HepG2 (cell line): Measurements from ENCODE around the gene PLCB1. TPM values are rescaled to one million over a fixed set of nuclear protein-coding genes. Genes with fewer than 3 reads are reported as not detected.

Source experiments
- ATAC-seq: fragments of 200-7000 bp; cut with Tn5 transposase; 3 replicates; pipeline ENCODE4 v1.9.1; 2020; ENCODE audit warnings: mild to moderate bottlenecking, moderate library complexity
- BruUV-seq: library from RNA; stranded (reverse); fragments of 400-500 nt; replicated peaks from 2 replicates; lab custom pipeline; 2021; lab: Mats Ljungman, UMichigan
- CTCF ChIA-PET: fragments of 300-600 bp; formaldehyde crosslinking; extraction: SDS; loops from one replicate; lab custom pipeline; 2021; ENCODE audit warnings: low total read pairs, inconsistent platforms, low intra/inter-chr PET ratio; lab: Yijun Ruan, JAX
- POLR2A ChIA-PET: fragments of 350-600 bp; sonication (Branson Sonifier 250); formaldehyde crosslinking; loops from one replicate; lab custom pipeline; 2020; ENCODE audit warnings: antibody characterized with exemption, inconsistent platforms; lab: Yijun Ruan, JAX
- DNase-seq: peaks from one replicate; pipeline ENCODE4 v3.0.0-alpha.2; 2015; ENCODE audit warnings: low spot score
- FAIRE-seq: peaks from 3 replicates; lab custom pipeline; 2011; peaks lifted over from hg19 to GRCh38; lab: Jason Lieb, UNC
- H2AFZ ChIP-seq: one replicate; pipeline ENCODE4 v1.6.1; 2011; ENCODE audit warnings: low read length, inconsistent platforms
- H3K27ac ChIP-seq: fragments of 300-600 bp; 3 replicates; pipeline ENCODE4 v1.8.0; 2011; ENCODE audit warnings: mixed run types, mild to moderate bottlenecking, mixed read lengths, low read length, inconsistent platforms; ENCODE audit not compliant: insufficient read depth; ENCODE audit errors: extremely low read length
- H3K27me3 ChIP-seq, 2 experiments: fragments of 200-600 bp in 1 of 2; 2 replicates in 1 of 2; 3 replicates in 1 of 2; pipeline versions ENCODE4 v1.6.0 to v1.8.0; 2011; ENCODE audit warnings: low read length in 2 of 2, mild to moderate bottlenecking in 2 of 2, moderate library complexity in 2 of 2, inconsistent platforms in 1 of 2; ENCODE audit not compliant: insufficient read depth in 2 of 2, control insufficient read depth in 1 of 2
- H3K36me3 ChIP-seq, 2 experiments: fragments of 200-600 bp in 1 of 2; replicated peaks in 1 of 2; 2 replicates in 1 of 2; 3 replicates in 1 of 2; pipeline versions ENCODE4 v1.5.1 to v1.8.0; 2011; ENCODE audit warnings: low read length in 2 of 2, inconsistent platforms in 1 of 2; ENCODE audit not compliant: insufficient read depth in 2 of 2, control insufficient read depth in 1 of 2
- H3K4me1 ChIP-seq: 2 replicates; pipeline ENCODE4 v1.5.1; 2012; ENCODE audit warnings: low read length, inconsistent platforms; ENCODE audit not compliant: insufficient read depth
- H3K4me2 ChIP-seq: 2 replicates; pipeline ENCODE4 v1.6.0; 2011; ENCODE audit warnings: low read depth, low read length, inconsistent platforms
- H3K4me3 ChIP-seq, 3 experiments: fragments of 200-600 bp in 1 of 3; sonication (generic), shearing (Covaris generic) in 1 of 3; replicated peaks in 1 of 3; 2 replicates each; pipeline ENCODE4 v1.5.1; 2011 to 2016; ENCODE audit warnings: low read length in 3 of 3, inconsistent platforms in 2 of 3, low read depth in 2 of 3, mild to moderate bottlenecking in 2 of 3, control low read depth in 1 of 3, mixed read lengths in 1 of 3; ENCODE audit not compliant: insufficient read depth in 1 of 3
- H3K79me2 ChIP-seq: one replicate; pipeline ENCODE4 v1.6.1; 2011; ENCODE audit warnings: low read length, inconsistent platforms; ENCODE audit not compliant: insufficient read depth
- H3K9ac ChIP-seq: 2 replicates; pipeline ENCODE4 v1.6.0; 2011; ENCODE audit warnings: mild to moderate bottlenecking, low read depth, low read length, inconsistent platforms; ENCODE audit not compliant: insufficient read depth
- H3K9me3 ChIP-seq: 2 replicates; pipeline ENCODE4 v1.5.1; 2012; ENCODE audit warnings: mild to moderate bottlenecking, low read length
- H4K20me1 ChIP-seq: 2 replicates; pipeline ENCODE4 v1.6.0; 2011; ENCODE audit warnings: inconsistent platforms, mild to moderate bottlenecking, low read length, moderate library complexity; ENCODE audit not compliant: insufficient read depth
- ARNTL ChIP-seq: sonication (generic); formaldehyde crosslinking; IDR thresholded peaks from 2 replicates; pipeline ENCODE4 v1.4.0; 2020; ENCODE audit warnings: mild to moderate bottlenecking, missing genetic modification reagents
- CENPT ChIP-seq: sonication (generic); formaldehyde crosslinking; IDR thresholded peaks from 2 replicates; pipeline ENCODE4 v1.8.0; 2022; ENCODE audit warnings: low read depth, mild to moderate bottlenecking, moderate library complexity, missing genetic modification reagents
- CREM ChIP-seq, 2 experiments: sonication (generic) in 1 of 2; formaldehyde crosslinking in 1 of 2; IDR thresholded peaks; 2 replicates each; pipeline versions ENCODE4 v1.4.0 to v1.6.1; 2016 to 2020; ENCODE audit warnings: antibody characterized with exemption in 1 of 2, mild to moderate bottlenecking in 1 of 2, missing genetic modification reagents in 1 of 2
- ELF4 ChIP-seq: sonication (generic); formaldehyde crosslinking; IDR thresholded peaks from 2 replicates; pipeline ENCODE4 v1.5.0; 2020; ENCODE audit warnings: missing genetic modification reagents, mild to moderate bottlenecking, moderate library complexity, borderline replicate concordance
- EP300 ChIP-seq, 3 experiments: sonication (generic) in 1 of 3; formaldehyde crosslinking in 1 of 3; IDR thresholded peaks; 2 replicates each; pipeline versions ENCODE4 v1.5.1 to v1.6.1; 2011 to 2020; ENCODE audit warnings: low read depth in 2 of 3, low read length in 2 of 3, borderline replicate concordance in 1 of 3, improper control_type of control experiment in 1 of 3, mild to moderate bottlenecking in 1 of 3, missing genetic modification reagents in 1 of 3, moderate library complexity in 1 of 3
- FOSL2 ChIP-seq: sonication (generic); formaldehyde crosslinking; IDR thresholded peaks from 2 replicates; pipeline ENCODE4 v1.4.0; 2020; ENCODE audit warnings: missing genetic modification reagents
- GATAD2A ChIP-seq: IDR thresholded peaks from 2 replicates; pipeline ENCODE4 v1.6.1; 2016
- HNF4A ChIP-seq: sonication (generic); formaldehyde crosslinking; IDR thresholded peaks from 2 replicates; pipeline ENCODE4 v1.4.0; 2020; ENCODE audit warnings: missing genetic modification reagents
- IRF2 ChIP-seq: IDR thresholded peaks from 2 replicates; pipeline ENCODE4 v1.6.1; 2018; ENCODE audit warnings: missing genetic modification reagents, missing compliant biosample characterization
- JDP2 ChIP-seq: sonication (generic); formaldehyde crosslinking; IDR thresholded peaks from 2 replicates; pipeline ENCODE4 v1.8.1; 2022; ENCODE audit warnings: missing genetic modification reagents, borderline replicate concordance
- MTF1 ChIP-seq: sonication (generic); formaldehyde crosslinking; IDR thresholded peaks from 2 replicates; pipeline ENCODE4 v1.5.0; 2020; ENCODE audit warnings: missing genetic modification reagents
- NFIB ChIP-seq: sonication (generic); formaldehyde crosslinking; IDR thresholded peaks from 2 replicates; pipeline ENCODE4 v1.9.0; 2021; ENCODE audit warnings: missing genetic modification reagents, mild to moderate bottlenecking, borderline replicate concordance
- SALL1 ChIP-seq: sonication (generic); formaldehyde crosslinking; IDR thresholded peaks from 2 replicates; pipeline ENCODE4 v1.8.0; 2022; ENCODE audit warnings: mild to moderate bottlenecking, missing genetic modification reagents
- ZFP36 ChIP-seq: fragments of 150-350 bp; IDR thresholded peaks from 2 replicates; pipeline ENCODE4 v1.6.1; 2018; ENCODE audit warnings: borderline replicate concordance, low read length, low read depth; ENCODE audit not compliant: partially characterized antibody
- ZNF274 ChIP-seq: sonication (generic); formaldehyde crosslinking; IDR thresholded peaks from 2 replicates; pipeline ENCODE4 v1.5.1; 2020; ENCODE audit warnings: mild to moderate bottlenecking, missing genetic modification reagents
- ZNF33A ChIP-seq: sonication (generic); formaldehyde crosslinking; IDR thresholded peaks from 2 replicates; pipeline ENCODE4 v1.5.1; 2020; ENCODE audit warnings: missing genetic modification reagents, mild to moderate bottlenecking, moderate library complexity, borderline replicate concordance
- ZNF354B ChIP-seq: sonication (generic); formaldehyde crosslinking; IDR thresholded peaks from 2 replicates; pipeline ENCODE4 v1.8.0; 2022; ENCODE audit warnings: mild to moderate bottlenecking, missing genetic modification reagents
- WGBS: methylation state at CpG from one replicate; pipeline ENCODE4 v1.1.6; 2017; ENCODE audit warnings: low lambda C conversion rate; 5-methylcytosine and 5-hydroxymethylcytosine counted together
- in situ Hi-C: cut with HindIII; loops from 2 replicates; pipeline ENCODE4 v1.10.0; 2017; ENCODE audit warnings: low pct_unique_long_range_greater_than_20kb; ENCODE audit not compliant: extremely low pct_ligation_motif_present
- intact Hi-C: fragments of 100-400 bp; cut with micrococcal nuclease; formaldehyde crosslinking; loops from one replicate; pipeline ENCODE4 v1.10.0; 2022; ENCODE audit not compliant: unreplicated experiment
- polyA plus RNA-seq, 8 experiments: library from polyadenylated mRNA; depleted of rRNA in 3 of 8; stranded (reverse) in 7 of 8; unstranded in 1 of 8; fragments of >200 nt; fragmentation: Illumina TruSeq in 4 of 8; extraction: Trizol in 4 of 8; gene quantifications; 2 replicates each; pipeline versions ENCODE4 v1.2.1 to v1.2.3, GENCODE V29; 2011 to 2016; ENCODE audit warnings: low read depth in 4 of 8, missing spikeins in 1 of 8, mixed read lengths in 1 of 8; ENCODE audit not compliant: insufficient read depth in 1 of 8
- total RNA-seq, 5 experiments: library from RNA; depleted of rRNA; stranded (reverse); fragments of >200 nt; fragmentation: Illumina TruSeq; extraction: Trizol; gene quantifications; 2 replicates each; pipeline ENCODE4 v1.2.3, GENCODE V29; 2016; ENCODE audit warnings: low read depth in 1 of 5
- TF ChIP-seq, protein P1 (sequence below): IDR thresholded peaks from 2 replicates; pipeline ENCODE4 v1.6.1; 2012; ENCODE audit warnings: low read length, improper control_type of control experiment
- TF ChIP-seq, protein P2 (sequence below): sonication (generic); formaldehyde crosslinking; IDR thresholded peaks from 2 replicates; pipeline ENCODE4 v1.5.0; 2020; ENCODE audit warnings: mild to moderate bottlenecking, missing genetic modification reagents, borderline replicate concordance

Gene PLCB1
- total and polyA plus RNA-seq, 2 of the 13 experiments (the other 11 are each of a cell fraction or from before 2014, with no cell fraction given) = 42.4 to 55.9 TPM

DNA sequence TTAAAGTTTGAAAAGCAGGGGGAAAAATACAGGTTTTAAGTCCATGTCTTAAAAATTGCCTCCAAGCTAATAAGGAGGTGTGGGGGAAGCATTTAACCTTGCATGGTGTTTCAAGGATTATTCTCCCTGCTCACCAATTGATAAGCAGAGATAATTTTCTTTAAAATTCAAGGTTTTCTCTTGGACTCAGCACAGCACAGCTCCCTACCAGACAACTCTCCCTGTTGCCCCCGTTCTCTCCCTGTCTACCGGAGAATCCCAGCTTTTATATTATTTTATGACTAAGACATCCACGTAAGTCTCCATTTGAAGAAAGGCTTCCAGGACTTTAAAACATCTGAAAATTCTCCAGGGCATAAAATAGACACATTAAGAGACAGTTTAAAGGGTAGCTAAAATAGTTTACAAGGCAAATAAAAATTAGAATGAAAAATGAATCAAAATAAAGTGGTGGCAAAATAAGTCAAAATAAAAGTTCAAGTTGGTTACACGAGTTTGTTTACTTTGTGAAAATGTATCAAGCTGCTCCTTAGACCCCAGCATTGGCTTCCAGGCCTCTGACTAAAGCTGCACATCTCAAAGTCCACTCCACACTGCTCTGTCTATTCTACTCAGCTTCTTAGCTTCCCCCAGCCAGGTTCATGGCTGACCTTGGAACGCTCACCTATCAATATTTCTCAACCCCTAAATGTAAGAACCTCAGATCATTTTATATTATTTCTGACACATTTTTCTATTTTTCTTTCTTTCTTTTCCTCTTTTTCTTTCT lies 748.2 kb downstream of the PLCB1 start:
- Histone ChIP-seq H4K20me1 (no peaks in the 10 kb centered on the region), H3K27me3 (no peaks in the 10 kb centered on the region), H3K4me2 (0 out of 2 replicates have a peak overlapping the region, but pooled peaks have one; percentile 5), H3K4me1 (peaks cover 17% of the 10 kb centered on the region), H3K79me2 (no peaks in the 10 kb centered on the region), H3K9ac (no peak overlapping the region), H3K27ac (no peak overlapping the region), H3K36me3 (peaks cover 0 to 3% of the 10 kb centered on the region in 2 experiments; a peak in 2 of 5 replicates), H3K4me3 (no peak overlapping the region), H3K9me3 (no peaks in the 10 kb centered on the region), H2AFZ (no peak overlapping the region)
- CTCF ChIA-PET = no interaction called here
- POLR2A ChIA-PET = interaction anchor here (0.7 kb wide), 1 partner anchor 8 kb away, joined by 4 read pairs; no protein-coding TSS in a partner anchor
- in situ Hi-C loops = no loop called here
- WGBS = 57% methylated on average over 5 of the region's 5 CpGs
- FAIRE-seq (no peak), ATAC-seq (peak; percentile 94), DNase-seq (peak; percentile 58)
- intact Hi-C loops = no loop called here
- no TSS peak for BruUV-seq
- TF ChIP-seq JDP2 (CRISPR knock-in tag) = no peak
- no peak for TF ChIP-seq ZFP36
- TF ChIP-seq HNF4A = peak; percentile 87
- TF ChIP-seq ZNF33A (CRISPR knock-in tag) = no peak
- TF ChIP-seq, protein P1, sequence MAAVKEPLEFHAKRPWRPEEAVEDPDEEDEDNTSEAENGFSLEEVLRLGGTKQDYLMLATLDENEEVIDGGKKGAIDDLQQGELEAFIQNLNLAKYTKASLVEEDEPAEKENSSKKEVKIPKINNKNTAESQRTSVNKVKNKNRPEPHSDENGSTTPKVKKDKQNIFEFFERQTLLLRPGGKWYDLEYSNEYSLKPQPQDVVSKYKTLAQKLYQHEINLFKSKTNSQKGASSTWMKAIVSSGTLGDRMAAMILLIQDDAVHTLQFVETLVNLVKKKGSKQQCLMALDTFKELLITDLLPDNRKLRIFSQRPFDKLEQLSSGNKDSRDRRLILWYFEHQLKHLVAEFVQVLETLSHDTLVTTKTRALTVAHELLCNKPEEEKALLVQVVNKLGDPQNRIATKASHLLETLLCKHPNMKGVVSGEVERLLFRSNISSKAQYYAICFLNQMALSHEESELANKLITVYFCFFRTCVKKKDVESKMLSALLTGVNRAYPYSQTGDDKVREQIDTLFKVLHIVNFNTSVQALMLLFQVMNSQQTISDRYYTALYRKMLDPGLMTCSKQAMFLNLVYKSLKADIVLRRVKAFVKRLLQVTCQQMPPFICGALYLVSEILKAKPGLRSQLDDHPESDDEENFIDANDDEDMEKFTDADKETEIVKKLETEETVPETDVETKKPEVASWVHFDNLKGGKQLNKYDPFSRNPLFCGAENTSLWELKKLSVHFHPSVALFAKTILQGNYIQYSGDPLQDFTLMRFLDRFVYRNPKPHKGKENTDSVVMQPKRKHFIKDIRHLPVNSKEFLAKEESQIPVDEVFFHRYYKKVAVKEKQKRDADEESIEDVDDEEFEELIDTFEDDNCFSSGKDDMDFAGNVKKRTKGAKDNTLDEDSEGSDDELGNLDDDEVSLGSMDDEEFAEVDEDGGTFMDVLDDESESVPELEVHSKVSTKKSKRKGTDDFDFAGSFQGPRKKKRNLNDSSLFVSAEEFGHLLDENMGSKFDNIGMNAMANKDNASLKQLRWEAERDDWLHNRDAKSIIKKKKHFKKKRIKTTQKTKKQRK = no peak
- no peak for TF ChIP-seq CENPT
- no peak for TF ChIP-seq ARNTL (CRISPR knock-in tag)
- TF ChIP-seq FOSL2 = peak; percentile 38; the same call in 1 of the 2 replicates
- TF ChIP-seq ZNF274 (CRISPR knock-in tag) = no peak
- no peak for TF ChIP-seq ZNF354B (CRISPR knock-in tag)
- TF ChIP-seq, protein P2, sequence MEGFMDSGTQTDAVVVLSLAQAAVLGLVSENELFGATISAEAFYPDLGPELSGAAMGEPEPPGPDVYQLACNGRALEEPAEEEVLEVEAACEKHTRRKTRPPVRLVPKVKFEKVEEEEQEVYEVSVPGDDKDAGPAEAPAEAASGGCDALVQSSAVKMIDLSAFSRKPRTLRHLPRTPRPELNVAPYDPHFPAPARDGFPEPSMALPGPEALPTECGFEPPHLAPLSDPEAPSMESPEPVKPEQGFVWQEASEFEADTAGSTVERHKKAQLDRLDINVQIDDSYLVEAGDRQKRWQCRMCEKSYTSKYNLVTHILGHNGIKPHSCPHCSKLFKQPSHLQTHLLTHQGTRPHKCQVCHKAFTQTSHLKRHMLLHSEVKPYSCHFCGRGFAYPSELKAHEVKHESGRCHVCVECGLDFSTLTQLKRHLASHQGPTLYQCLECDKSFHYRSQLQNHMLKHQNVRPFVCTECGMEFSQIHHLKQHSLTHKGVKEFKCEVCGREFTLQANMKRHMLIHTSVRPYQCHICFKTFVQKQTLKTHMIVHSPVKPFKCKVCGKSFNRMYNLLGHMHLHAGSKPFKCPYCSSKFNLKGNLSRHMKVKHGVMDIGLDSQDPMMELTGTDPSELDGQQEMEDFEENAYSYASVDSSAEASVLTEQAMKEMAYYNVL (CRISPR knock-in tag) = no peak
- no peak for TF ChIP-seq NFIB
- peak; percentile 59; the same call in 1 of the 2 replicates for TF ChIP-seq SALL1 (CRISPR knock-in tag)
- peak; percentile 79 for TF ChIP-seq GATAD2A
- TF ChIP-seq EP300 (IDR thresholded peaks at IDR 0.05; ENCODE audit: low read depth in 2 of 2, low read length in 2 of 2) = peak in 1 of 2 experiments; percentile 41; a peak in 1 of 4 replicates
- no peak for TF ChIP-seq EP300 (CRISPR knock-in tag; IDR thresholded peaks at IDR 0.05; ENCODE audit: borderline replicate concordance)
- TF ChIP-seq CREM (IDR thresholded peaks at IDR 0.05) = peak; percentile 25; the same call in 1 of the 2 replicates
- no peak for TF ChIP-seq CREM (CRISPR knock-in tag; IDR thresholded peaks at IDR 0.05)
- TF ChIP-seq ELF4 (CRISPR knock-in tag) = no peak
- 0 out of 2 replicates have a peak, but pooled peaks have one; percentile 21 for TF ChIP-seq IRF2
- TF ChIP-seq MTF1 = no peak
